Activated CD8-positive, alpha-beta memory T cell treated with anti-CD3 and anti-CD28 coated beads for 4 hours (primary cell): ENCODE results near the gene KMT2E.

Source experiments
- DNase-seq, 2 donors: peaks; one replicate each; pipeline ENCODE4 v3.0.0-alpha.2; 2020; ENCODE audit warnings: low read depth in 2 of 2

Gene KMT2E

DNA sequence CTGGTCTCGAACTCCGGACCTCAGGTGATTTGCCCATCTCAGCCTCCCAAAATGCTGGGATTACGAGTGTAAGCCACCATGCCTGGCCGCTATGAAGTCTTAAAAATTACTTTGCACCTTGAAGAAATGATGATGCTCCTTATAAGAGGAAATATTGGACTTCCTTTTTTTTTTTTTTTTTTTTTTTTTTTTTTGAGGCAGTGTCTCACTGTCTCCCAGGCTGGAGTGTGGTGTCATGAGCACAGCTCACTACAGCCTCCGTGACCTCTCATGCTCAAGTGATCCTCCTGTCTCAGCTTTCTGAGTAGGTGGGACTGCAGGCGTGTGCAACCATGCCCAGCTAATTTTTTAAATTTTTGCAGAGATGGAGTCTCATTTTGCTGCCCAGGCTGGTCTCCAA is 65.3 kb downstream of the KMT2E start:
- no peak for DNase-seq

DNA sequence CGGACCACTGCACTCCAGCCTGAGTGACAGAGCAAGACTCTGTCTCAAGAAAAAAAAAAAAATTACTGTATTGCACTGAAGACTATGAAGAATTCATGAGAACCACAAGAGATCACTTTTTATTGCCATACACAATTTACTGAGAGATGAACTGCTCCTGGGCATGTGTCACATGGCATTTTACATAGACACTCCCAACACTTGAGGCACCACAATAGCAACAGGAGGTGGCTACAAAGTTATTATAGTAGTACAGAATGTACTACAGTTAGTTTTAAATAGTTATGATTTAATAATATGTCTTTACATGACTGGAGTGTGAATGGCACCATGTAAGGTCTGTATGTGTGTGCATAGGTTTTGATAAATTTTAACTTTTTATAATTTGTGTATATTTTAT is 70.6 kb downstream of the KMT2E start:
- no peak for DNase-seq

DNA sequence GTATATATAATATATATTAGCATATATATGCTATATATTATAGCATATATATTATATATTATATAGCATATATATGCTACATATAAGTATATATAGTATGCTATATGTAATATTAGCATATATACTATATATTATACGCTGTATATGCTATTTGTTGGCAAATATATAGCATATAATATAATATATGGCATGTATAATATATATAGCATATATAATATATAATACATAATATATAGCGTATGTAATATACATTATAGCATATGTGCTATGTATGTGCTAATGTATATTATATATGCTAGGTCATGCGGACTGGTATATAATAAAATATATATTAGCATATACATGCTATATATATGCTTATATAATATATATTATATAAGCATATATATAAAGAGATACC is 72.8 kb downstream of the KMT2E start:
- DNase-seq = no peak

DNA sequence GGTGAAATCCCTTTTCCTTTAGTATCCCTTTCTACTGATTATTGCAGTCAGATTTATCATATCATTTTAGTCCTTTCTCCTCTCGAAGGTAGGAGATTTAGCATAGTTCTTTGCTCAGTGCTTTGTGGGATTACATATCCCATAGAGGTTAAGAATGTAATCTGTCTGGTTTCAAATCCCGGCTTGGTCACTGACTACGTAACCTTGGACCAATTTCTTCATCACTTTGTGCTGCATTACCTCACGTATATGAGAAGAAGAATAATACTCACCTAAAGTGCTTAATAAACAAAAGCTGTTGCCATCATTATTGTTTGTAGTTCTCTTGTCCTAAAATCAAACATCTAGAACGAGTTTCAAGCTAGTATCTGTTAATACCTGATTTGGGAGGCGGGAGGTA is 74.0 kb downstream of the KMT2E start:
- no peak for DNase-seq

GRCh38 chr7:105088456-105088855 is 74.5 kb downstream of the KMT2E start:
- DNase-seq = no peak

GRCh38 chr7:105094966-105095365 is 81.0 kb downstream of the KMT2E start:
- no peak for DNase-seq

DNA sequence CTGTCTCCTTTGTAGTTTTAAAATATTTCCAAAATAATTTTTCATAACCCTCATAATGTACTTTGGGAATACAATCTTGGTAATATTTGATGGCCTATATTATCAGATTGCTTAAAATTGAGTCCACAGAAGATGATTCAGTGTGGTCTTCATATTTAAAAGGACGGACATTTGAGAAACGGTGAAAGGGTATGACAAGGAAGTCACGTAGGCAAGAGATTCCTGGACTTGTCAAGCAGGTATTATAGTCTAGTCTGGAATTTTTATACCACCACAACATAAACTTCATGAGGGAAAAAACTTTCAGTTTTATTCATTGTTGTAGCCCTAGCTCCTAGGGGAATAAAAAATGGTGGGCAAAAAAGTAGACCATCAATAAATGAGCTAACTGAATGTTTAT is 82.3 kb downstream of the KMT2E start:
- DNase-seq = no peak

DNA sequence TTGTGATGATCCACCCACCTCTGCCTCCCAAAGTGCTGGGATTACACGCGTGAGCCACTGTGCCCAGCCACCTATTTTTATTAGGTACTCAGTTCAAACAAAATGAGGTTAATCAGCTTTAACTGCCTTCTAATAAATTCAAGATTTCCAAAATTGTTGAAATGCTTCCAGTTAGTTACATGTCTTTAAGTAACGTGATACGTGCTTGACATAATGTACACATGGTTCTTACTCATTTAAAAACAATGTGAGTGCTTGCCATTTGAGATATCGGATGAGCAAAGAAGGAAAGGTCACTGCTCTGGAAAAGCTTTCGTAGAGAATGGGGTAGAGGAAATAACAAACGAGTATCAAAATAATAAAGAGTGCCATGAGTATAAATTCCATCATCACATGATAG is 83.6 kb downstream of the KMT2E start:
- DNase-seq = no peak

DNA sequence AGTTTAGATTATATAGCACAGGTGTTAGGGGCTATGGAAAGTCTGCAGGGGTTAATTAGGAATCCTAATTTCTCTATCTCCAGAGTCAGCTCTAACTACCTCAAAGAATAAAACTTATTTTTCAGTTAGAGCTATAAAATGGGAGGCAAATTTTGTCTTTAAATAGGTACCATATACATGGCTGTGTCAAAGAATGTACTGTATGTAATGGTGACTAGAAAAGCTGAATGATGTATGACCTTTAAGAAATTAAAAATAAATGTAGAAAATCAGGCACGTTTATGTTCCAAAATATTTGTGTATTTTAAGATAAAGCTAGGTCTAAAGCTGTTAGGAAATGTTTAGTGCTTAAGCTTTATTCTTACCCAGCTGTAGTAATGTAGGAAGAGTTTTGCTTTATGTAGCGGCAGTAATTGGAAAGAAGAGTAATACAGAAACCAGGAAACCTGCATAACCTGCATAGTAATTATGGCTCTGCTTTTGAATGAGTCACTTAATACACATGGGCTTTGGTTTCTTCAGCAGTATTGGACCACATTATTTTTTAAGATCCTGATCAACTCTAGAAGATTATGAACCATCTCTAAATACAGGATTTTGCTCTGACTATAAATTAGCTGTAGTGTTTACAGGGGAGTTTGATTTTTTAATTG is 85.0 kb downstream of the KMT2E start:
- DNase-seq = no peak

GRCh38 chr7:105101864-105102263 is 87.9 kb downstream of the KMT2E start:
- no peak for DNase-seq

DNA sequence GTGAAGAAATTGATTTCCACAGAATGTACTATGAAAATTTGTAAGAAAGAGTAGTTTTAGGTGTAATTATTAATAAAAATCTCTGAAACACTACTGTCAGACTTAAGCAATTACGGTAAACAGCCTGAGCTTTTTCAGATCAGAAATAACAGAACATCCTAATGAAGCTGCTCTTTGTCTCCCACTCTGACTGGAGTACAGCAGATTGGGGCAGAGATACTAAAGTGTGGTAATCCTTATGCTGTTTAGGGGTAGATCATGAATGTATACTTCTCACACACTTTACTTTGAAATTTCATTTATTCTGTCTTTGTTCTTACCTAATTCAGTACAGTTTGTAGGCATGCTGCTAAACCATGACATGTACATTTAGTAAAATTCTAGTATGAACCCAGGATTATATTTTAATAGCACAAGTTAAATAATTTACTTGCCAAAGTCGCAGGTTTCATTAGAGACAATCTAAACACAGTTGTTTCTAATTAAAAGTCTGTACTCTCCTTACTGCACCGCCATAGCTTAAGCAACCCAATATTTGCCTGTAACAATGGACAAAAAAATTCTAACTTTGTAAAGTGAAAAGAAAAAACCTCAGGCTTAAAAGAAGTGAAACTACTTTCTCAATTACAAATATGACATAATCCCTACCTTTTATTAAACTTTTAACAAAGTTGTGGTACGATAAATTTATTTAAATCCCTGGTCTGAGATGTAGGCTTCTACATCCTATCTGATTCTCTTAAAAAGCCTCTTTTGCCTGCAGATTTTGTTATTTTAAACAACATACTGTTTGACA is 88.8 kb downstream of the KMT2E start:
- DNase-seq = no peak

DNA sequence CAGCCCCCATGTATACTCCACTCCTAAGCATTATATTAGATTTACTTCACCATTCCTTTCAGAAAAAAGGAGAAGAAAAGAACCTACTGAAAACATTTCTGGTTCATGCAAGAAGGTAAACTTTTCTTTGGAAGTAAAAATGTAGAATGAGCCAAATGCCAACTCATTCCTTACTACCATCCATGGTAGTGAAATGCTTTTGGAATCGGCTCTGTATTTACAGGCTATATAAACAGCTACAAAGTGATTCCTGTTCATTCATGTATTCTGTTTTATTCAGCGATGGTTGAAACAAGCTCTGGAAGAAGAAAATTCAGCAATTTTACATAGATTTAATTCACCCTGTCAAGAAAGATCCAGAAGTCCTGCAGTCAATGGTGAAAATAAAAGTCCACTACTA is 91.6 kb downstream of the KMT2E start:
- DNase-seq = no peak

- peak in 1 of 2 donors; percentile 13 for DNase-seq
Measured at GRCh38 chr7:105106473-105106872, 92.5 kb downstream of the KMT2E start.

- DNase-seq = no peak
Measured at GRCh38 chr7:105107458-105107857, 93.5 kb downstream of the KMT2E start.

- DNase-seq = no peak
Measured at GRCh38 chr7:105112440-105113418, 98.7 kb downstream of the KMT2E start.

GRCh38 chr7:105118612-105119600 is 104.9 kb downstream of the KMT2E start:
- DNase-seq = no peak

GRCh38 chr7:105122619-105123018 is 108.6 kb downstream of the KMT2E start:
- no peak for DNase-seq

GRCh38 chr7:105125745-105126144 is 111.7 kb downstream of the KMT2E start:
- DNase-seq = no peak

DNA sequence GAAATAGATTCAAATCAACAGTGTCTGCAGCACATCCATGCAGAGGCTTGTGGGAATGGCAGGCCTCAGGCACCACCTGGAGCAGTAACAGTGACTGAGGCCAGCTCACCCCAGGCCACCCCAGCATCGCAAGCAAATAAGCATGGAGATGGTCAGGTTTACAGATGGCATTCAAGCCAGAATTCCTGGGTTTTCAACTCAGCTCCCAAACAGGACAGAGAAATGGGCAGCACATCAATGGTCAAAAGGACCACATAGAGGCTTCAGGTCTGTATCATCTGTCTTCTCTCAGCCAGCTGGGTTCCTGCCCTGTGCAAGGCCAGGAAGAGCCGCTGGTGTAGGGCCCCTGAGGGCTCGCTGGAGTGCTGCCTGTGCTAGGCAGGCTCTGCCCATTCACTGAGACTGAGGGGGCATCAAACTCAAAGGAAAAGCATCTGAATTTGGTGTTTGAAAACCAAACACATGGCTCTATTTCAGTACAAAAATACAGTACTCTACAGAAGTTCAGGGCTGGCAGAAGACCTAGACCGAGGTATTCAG is 112.5 kb downstream of the KMT2E start:
- no peak for DNase-seq

DNA sequence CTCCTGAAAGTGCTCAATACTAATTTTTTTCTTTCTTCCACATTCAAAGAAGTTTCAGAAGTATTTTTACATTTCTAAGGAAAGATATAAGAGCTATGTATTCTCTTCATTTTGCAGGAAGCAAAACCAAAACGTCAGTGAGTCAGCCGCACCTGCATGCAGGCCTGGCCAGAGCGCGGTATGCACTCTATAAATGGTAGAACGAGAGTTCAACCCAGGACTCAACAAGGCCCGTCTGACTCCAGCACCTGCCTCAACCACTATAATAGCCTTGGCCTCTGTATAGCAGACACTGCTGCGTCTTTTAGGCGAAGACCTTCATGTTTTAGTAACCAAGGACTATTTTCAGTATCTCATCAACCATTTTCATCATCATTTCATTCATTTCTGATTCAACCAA is 113.2 kb downstream of the KMT2E start:
- DNase-seq = no peak

DNA sequence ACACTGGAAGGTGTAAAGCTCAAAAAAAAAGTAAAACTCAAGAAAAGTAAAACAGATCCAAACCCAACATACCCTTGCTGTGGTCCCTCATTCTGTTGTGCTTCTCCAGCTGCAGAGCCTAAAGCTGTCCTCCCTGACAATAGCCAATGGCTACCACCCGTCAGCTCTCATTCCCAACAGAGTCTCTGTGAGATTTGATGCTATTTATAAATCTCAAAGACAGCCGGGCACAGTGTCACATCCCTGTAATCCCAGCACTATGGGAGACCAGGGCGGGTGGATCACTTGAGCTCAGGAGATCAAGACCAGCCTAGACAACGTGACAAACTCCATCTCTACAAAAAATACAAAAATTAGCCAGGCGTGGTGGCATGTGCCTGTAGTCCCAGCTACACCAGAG is 116.0 kb downstream of the KMT2E start:
- DNase-seq = no peak
